DND-41 (cell line): Measurements from ENCODE around the gene TMEM30B.

ENCODE experiments used
- ATAC-seq: fragments of 200-7000 bp; cut with Tn5 transposase; 3 replicates; pipeline ENCODE4 v1.9.1; 2021; ENCODE audit warnings: low read depth; ENCODE audit not compliant: insufficient read depth
- DNase-seq: peaks from one replicate; pipeline ENCODE4 v3.0.0-alpha.2; 2020
- H2AFZ ChIP-seq: 2 replicates; pipeline ENCODE4 v1.6.0; 2012; ENCODE audit warnings: low read depth, low read length
- H3K27ac ChIP-seq: 2 replicates; pipeline ENCODE4 v1.5.1; 2012; ENCODE audit warnings: low read length, inconsistent platforms
- H3K27me3 ChIP-seq: fragments of 200-600 bp; sonication (generic); 2 replicates; pipeline ENCODE4 v1.6.0; 2012; ENCODE audit warnings: low read length, mild to moderate bottlenecking, inconsistent platforms; ENCODE audit not compliant: insufficient read depth, poor library complexity
- H3K36me3 ChIP-seq: 2 replicates; pipeline ENCODE4 v1.5.1; 2012; ENCODE audit warnings: low read length, inconsistent platforms; ENCODE audit not compliant: insufficient read depth
- H3K4me1 ChIP-seq: 2 replicates; pipeline ENCODE4 v1.5.1; 2012; ENCODE audit warnings: mild to moderate bottlenecking, low read length; ENCODE audit not compliant: insufficient read depth
- H3K4me2 ChIP-seq: 2 replicates; pipeline ENCODE4 v1.6.0; 2012; ENCODE audit warnings: mild to moderate bottlenecking, moderate library complexity, low read length, inconsistent platforms; ENCODE audit not compliant: insufficient read depth
- H3K4me3 ChIP-seq, 2 experiments: fragments of 200-600 bp in 1 of 2; shearing (Covaris generic) in 1 of 2; 2 replicates each; pipeline ENCODE4 v1.5.1; 2012 to 2016; ENCODE audit warnings: inconsistent platforms in 2 of 2, low read length in 2 of 2, mild to moderate bottlenecking in 2 of 2, low read depth in 1 of 2, moderate library complexity in 1 of 2
- H3K79me2 ChIP-seq: 2 replicates; pipeline ENCODE4 v1.6.0; 2012; ENCODE audit warnings: low read length, inconsistent platforms; ENCODE audit not compliant: insufficient read depth
- H3K9ac ChIP-seq: 2 replicates; pipeline ENCODE4 v1.6.0; 2012; ENCODE audit warnings: low read depth, mild to moderate bottlenecking, inconsistent platforms, low read length, moderate library complexity
- H3K9me3 ChIP-seq: 2 replicates; pipeline ENCODE4 v1.5.1; 2012; ENCODE audit warnings: low read length, moderate library complexity, mild to moderate bottlenecking, inconsistent platforms; ENCODE audit not compliant: insufficient read depth, severe bottlenecking
- H4K20me1 ChIP-seq: 2 replicates; pipeline ENCODE4 v1.6.0; 2012; ENCODE audit warnings: low read length; ENCODE audit not compliant: insufficient read depth
- EZH2 ChIP-seq: IDR thresholded peaks from 3 replicates; pipeline ENCODE4 v1.6.1; 2012; ENCODE audit warnings: borderline replicate concordance, low read depth, mild to moderate bottlenecking, moderate library complexity, low read length, inconsistent platforms; ENCODE audit not compliant: severe bottlenecking
- TF ChIP-seq, protein P1 (sequence below): IDR thresholded peaks from 2 replicates; pipeline ENCODE4 v1.5.1; 2012; ENCODE audit warnings: borderline replicate concordance, low read length, moderate library complexity, mild to moderate bottlenecking; ENCODE audit not compliant: poor library complexity, severe bottlenecking; ENCODE audit errors: extremely low read depth

Gene TMEM30B

DNA sequence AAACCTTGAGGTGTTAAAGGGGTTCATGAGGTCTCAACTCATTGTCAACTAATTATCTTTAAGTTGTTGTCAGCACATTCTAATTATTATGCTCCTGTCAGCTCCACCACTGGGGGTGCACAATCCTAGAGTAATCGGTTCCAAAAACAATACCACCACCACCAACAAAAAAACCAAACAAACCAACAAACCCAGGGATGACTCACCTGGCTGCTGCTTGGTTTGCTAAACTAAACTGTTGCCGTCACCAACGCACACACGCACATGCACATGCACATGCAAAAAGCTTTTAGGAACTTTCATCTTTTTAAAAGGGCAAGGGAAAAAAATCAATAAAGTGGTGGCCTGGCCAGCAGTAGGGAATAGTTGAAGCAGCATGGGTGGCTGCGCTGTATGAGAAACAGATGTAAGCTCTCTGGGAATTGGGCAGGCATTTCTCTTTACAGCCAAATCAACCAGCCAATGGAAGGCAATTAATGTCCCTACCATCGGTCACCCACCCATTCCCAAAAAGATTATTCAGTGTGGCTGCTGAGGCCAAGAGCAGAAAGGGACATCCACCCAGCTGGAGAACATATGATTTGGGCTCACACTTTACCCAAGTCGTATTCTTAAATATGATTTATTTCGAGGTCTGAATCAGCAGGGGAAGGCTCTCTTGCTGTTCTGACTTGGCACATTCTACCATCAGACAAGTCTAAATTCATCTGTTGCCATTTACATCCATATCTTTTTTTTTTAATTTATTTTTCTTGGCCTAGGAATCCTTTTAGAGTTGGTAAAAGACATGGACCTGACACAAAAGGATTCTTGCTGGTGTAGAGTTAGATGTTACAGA, 20.0 kb downstream of the TMEM30B start:
- no peaks in the 10 kb centered on the region for H3K79me2 ChIP-seq
- H3K36me3 ChIP-seq, result no peaks in the 10 kb centered on the region
- H3K27ac ChIP-seq, result no peak overlapping the region
- ATAC-seq (no peak), DNase-seq (no peak)
- no peaks in the 10 kb centered on the region for H3K4me1 ChIP-seq
- H3K9ac ChIP-seq, result no peak overlapping the region
- no peak overlapping the region for H3K4me2 ChIP-seq
- H2AFZ ChIP-seq, result no peak overlapping the region
- H3K9me3 ChIP-seq, result no peaks in the 10 kb centered on the region
- no peak for TF ChIP-seq EZH2
- TF ChIP-seq, protein P1, sequence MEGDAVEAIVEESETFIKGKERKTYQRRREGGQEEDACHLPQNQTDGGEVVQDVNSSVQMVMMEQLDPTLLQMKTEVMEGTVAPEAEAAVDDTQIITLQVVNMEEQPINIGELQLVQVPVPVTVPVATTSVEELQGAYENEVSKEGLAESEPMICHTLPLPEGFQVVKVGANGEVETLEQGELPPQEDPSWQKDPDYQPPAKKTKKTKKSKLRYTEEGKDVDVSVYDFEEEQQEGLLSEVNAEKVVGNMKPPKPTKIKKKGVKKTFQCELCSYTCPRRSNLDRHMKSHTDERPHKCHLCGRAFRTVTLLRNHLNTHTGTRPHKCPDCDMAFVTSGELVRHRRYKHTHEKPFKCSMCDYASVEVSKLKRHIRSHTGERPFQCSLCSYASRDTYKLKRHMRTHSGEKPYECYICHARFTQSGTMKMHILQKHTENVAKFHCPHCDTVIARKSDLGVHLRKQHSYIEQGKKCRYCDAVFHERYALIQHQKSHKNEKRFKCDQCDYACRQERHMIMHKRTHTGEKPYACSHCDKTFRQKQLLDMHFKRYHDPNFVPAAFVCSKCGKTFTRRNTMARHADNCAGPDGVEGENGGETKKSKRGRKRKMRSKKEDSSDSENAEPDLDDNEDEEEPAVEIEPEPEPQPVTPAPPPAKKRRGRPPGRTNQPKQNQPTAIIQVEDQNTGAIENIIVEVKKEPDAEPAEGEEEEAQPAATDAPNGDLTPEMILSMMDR, result no peak
- no peaks in the 10 kb centered on the region for H4K20me1 ChIP-seq
- H3K27me3 ChIP-seq, result peaks cover 25% of the 10 kb centered on the region
- no peak overlapping the region for H3K4me3 ChIP-seq

DNA sequence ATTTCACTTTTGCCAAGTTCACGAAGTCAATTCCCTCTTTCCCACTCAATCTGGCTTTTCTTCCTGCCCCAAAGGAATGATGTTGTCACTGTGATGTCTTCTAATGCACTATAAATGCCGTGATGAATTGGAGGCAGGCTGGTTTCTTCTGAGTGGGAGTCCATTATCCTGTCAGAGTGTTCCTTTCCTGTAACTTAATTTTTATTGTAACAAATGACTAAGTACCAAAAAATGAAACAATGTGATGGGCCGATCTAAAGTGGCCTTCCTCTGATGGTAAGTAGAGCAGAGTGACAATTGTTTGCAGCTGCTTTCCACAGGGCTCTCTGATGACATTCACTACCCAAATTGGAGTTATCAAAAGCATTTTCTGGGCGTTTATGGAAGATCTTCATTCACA, 22.2 kb downstream of the TMEM30B start:
- Histone ChIP-seq H3K4me3 (no peak overlapping the region), H3K9me3 (no peaks in the 10 kb centered on the region), H3K4me2 (no peak overlapping the region), H4K20me1 (no peaks in the 10 kb centered on the region), H3K36me3 (no peaks in the 10 kb centered on the region), H3K27me3 (peaks cover 23% of the 10 kb centered on the region), H3K79me2 (no peaks in the 10 kb centered on the region), H3K9ac (no peak overlapping the region), H3K27ac (no peak overlapping the region), H3K4me1 (no peaks in the 10 kb centered on the region), H2AFZ (no peak overlapping the region)
- TF ChIP-seq, protein P1, result no peak
- no peak for TF ChIP-seq EZH2
- DNase-seq, result no peak
- ATAC-seq, result no peak

DNA sequence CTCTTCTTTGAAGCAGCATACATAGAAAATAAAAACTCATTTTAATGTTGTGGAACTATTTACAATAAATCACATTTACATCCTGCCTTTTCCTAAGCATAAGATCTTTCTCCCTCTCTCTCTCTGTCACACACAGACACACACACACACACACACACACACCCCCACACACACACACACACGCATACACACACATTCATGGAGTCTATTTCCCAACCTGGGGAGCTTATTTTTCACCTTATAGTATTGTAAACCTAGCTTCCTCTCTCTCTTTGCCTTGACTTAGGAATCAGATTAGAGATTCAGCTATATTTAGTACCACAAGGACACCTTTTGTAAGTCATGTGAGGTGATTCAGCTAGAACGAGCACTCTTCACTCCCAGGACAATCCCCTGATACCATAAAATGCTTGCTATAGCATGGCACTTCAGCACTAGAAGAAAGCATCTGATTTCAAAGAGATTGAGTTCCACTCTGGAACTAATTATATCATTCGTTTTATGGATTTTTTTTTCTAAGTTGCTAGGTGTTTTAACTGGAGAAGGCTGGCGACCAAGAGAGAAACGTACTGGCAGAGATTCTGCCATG, 23.6 kb downstream of the TMEM30B start:
- TF ChIP-seq EZH2, result no peak
- TF ChIP-seq, protein P1, result no peak
- ATAC-seq, result no peak

More for the DNA sequence above, 23.6 kb downstream of the TMEM30B start:
- no peak overlapping the region for H2AFZ ChIP-seq
- H3K9me3 ChIP-seq, result no peaks in the 10 kb centered on the region
- no peak overlapping the region for H3K9ac ChIP-seq
- no peaks in the 10 kb centered on the region for H3K4me1 ChIP-seq
- H3K4me2 ChIP-seq, result no peak overlapping the region
- no peaks in the 10 kb centered on the region for H3K79me2 ChIP-seq
- no peak for DNase-seq
- no peak overlapping the region for H3K4me3 ChIP-seq
- H3K27ac ChIP-seq, result no peak overlapping the region
- H4K20me1 ChIP-seq, result no peaks in the 10 kb centered on the region
- peaks cover 24% of the 10 kb centered on the region for H3K27me3 ChIP-seq
- H3K36me3 ChIP-seq, result no peaks in the 10 kb centered on the region
